ENCODE data around the gene C5.
"Not testable (repeated sequence)": the region's sequence is repeated elsewhere in the genome, so short reads cannot be mapped to it uniquely, and the experiment has no call there.

C5 gene

DNA sequence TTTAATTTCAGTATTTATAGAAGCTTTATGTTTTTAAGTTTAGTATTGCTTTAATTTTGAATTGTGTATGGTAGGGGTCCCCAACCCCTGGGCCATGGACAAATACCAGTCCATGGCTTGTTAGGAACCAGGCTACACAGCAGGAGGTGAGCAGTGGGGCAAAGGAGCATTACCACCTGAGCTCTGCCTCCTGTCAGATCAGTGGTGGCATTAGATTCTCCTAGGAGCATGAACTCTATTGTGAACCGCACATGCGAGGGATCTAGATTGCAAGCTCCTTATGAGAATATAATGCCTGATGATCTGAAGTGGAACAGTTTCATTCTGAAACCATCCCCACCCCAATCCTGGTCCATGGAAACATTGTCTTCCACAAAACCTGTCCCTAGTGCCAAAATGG, 1.9 kb downstream of the C5 start:
- no peak for DNase-seq (ENCODE audit: low read depth)

DNA sequence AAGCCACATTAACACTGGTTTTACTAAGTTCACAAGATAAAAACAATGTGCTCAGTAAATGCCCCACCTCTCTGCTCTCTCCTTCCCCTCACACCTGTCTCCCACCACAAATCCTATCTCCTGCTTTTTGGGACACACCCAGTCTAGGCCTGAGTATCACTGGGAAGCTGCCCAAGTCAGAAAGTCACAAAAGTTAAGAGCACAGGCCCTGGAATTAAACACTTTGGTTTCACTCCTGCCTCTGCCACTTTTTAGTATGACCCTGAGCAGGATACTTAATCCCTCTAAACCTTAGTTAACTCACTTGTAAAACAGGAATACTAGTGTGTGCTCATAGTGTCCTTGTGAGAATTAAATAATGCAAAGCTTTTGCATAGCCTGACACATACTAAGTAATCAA, 11.3 kb downstream of the C5 start:
- no peak for DNase-seq (ENCODE audit: low read depth)

DNA sequence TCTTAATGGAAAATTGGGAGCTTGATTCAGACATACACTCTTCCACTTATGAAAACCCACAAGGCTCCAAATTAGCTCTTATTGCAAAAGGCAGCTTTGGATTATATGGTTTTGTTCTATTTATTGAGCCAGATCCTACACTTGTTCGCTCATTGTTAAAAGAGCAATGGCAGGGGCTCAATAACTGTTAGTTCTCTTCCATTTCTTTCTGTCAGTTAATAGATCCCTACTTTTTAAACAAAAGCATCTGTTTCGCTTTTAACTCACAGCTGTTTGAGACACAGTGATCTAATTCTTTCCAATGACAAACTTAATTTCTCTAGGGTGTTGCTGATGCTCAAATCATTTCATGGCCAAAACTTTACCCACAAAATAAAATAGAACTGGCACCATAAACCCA, 11.7 kb downstream of the C5 start:
- no peak for DNase-seq (ENCODE audit: low read depth)

DNA sequence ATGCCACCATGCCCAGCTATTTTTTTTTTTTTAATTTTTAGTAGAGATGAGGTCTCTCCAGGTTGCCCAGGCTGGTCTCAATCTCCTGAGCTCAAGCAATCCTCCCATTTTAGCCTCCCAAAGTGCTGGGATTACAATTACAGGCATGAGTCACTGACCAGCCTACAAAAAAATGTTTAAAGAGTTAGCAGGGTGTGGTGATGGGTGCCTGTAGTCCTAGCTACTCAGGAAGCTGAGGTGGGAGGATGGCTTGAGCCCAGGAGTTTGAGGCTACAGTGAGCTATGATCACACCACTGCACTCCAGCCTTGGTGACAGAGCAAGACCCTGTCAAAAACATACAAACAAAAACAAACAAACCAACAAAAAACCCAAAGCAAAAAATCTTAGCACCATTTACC, 14.4 kb downstream of the C5 start:
- not testable (repeated sequence) for DNase-seq (ENCODE audit: low read depth)

DNA sequence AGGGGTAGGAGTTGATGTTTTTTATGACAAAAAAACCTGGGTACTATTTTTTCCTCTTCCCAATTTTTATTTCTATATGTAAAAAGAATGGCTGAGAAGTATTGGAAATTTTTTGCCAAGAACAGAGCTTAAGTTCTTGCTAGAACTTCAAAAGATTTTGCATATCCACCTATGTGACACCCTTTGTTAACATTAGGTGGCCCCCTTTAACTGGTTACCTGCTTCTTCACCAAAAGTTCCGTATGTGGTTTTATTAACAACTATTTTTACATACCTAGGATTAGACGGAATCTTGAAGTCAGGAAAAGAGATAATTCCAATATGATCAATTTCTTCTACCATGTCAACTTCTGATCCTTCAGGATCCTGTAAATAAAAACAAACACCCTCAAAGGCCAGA, 15.5 kb downstream of the C5 start:
- DNase-seq (ENCODE audit: low read depth) = no peak

DNA sequence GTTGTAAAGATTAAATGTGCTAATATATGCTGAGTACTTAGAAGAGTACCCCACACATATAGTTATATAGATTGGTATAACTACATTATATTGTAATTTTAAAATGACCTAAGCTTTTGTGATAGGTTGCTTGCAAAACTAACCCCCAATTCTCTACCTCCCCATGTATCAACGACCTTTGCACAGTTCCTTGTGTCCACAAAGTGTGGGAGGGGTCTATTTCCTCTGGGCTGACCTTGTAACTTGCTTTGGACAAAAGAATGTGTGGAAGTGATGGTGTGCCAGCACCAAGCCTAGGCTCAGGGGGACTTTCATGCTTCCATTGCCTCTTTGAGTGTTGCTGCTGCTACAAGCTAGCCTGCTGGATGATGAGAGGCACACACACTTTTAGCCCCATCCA, 20.6 kb downstream of the C5 start:
- no peak for DNase-seq (ENCODE audit: low read depth)

DNA sequence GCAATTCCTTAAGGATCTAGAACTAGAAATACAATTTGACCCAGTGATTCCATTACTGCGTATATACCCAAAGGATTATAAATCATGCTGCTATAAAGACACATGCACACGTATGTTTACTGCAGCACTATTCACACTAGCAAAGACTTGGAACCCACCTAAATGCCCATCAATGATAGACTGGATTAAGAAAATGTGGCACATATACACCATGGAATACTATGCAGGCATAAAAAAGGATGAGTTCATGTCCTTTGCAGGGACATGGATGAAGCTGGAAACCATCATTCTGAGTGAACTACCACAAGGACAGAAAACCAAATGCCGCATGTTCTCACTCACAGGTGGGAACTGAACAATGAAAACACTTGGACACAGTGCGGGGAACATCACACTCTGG, 21.8 kb downstream of the C5 start:
- DNase-seq (ENCODE audit: low read depth) = not testable (repeated sequence)

DNA sequence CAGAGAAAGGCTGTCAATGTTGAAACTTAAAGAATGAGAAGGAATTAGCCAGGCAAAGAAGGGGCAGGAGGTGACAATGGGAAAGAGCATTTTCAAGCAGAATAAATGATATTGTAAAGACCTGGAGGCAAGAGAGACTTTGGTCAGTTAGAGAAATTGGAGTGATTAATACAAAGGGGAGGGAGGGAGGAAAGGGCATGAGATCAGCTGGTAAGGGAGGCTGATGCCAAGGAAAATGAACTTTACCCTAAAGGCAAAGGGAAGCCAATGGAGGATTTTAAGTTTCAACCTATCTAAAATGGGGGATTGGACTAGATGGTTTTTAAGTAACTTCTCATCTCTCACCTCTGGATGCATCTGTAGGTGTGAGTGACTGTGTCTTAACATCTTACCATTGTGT, 23.3 kb downstream of the C5 start:
- no peak for DNase-seq (ENCODE audit: low read depth)

DNA sequence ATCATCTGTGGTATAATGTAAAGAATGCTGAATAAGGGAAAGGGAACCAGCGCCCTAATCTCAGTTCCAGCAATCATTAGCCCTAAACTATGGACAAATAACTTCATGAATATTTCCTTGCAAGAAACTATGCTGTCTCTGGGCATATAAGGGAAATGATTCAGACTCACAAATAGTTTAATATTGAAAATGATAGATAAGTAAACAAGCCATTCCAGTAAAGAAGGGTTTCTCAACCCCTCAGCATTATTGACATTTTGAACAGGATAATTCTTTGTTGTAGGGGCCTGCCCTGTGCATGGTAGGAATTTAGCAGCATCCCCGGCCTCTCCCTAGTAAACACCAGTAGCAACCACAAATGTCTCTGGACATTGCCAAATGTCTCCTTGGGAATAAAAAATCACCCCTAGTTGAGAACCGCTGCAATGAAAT, 23.8 kb downstream of the C5 start:
- no peak for DNase-seq (ENCODE audit: low read depth)

DNA sequence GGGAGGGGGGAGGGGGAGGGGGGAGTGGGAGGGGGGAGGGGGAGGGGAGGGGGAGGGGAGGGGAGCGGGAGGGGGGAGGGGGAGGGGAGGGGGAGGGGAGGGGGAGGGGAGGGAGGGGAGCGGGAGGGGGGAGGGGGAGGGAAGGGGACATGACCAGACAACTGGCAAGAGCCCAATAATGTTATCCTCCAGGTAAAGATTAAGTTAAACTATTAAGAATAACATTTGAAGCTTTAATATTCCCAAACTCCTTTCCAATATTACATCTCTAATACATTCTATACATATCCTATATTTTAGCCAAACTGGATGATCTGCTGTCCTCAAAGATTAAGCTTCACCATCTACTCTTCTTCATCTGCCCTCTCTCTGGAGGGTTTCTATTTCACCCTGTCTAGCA, 25.8 kb downstream of the C5 start:
- no peak for DNase-seq (ENCODE audit: low read depth)

DNA sequence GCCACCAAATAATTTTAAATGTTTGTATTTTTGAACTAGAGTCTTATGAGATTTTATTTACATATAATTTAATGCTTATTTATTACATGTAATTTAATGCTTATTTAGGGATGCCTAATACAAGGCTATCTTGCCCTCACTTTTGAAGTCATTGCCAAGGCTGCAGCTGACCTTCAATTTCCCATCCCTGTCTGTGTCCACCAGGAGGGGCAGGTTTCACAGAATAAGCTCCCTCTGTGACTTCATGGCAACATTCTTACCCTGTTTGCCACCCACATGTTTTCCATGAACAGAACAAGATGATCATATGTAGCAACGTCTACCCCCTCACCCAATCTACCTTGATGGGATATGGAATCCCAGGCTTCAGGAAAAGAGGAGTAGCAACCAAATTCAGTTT, 27.0 kb downstream of the C5 start:
- no peak for DNase-seq (ENCODE audit: low read depth)

DNA sequence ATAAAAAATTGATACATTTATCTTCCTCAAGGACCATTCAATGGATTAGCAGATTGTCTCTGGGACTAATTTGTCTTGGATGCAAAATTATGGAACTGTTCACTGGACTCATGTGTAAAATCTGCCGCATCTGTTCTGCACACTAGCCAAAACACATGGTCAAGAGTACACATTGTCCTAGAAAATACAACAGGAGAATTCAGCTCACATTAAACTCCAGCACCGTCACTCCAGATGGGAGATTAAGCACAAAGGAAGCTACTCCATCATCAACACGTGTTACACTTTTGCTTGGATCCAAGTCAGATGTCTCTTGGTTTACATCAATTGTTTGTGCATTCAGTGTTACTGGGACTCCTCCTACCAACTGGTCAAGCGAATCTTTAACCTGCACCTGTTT, 28.8 kb downstream of the C5 start:
- no peak for DNase-seq (ENCODE audit: low read depth)

DNA sequence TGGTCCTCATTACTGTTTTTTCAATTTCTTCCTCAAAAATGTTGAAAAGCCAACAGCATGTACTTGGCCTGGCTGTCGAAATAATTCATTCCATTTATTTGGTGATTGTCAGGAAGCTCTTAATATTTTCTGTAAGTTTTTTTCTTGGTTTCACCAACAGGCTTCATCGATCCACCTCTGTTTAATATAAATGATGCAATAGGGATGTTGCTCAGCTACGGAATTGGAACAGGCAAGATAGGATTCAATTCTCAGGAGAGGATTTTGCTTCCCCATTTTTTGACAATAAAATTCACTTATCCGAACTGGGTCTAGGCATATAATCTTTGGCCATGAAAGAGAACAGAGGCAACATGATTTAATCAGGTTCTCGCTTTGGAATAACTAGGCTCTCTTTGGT, 30.8 kb downstream of the C5 start:
- DNase-seq (ENCODE audit: low read depth) = no peak

DNA sequence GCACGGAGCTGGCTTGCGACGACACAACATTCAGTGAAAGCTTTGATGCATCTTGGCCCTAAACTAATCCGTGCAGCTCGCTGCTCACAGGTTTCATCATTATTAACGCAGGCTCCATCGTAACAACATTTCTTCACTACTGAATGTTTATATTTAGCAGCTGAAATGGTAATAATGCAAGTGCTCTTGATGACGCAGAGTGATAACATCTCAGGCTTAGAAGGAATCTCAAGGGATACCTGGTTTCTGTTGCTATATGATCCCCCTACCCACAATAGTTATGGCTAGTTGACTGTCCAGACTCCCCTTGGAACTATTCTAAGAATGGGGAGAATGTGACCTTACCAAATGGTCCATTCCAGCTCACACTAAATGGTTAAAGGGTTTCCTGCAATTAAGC, 36.2 kb downstream of the C5 start:
- no peak for DNase-seq (ENCODE audit: low read depth)

DNA sequence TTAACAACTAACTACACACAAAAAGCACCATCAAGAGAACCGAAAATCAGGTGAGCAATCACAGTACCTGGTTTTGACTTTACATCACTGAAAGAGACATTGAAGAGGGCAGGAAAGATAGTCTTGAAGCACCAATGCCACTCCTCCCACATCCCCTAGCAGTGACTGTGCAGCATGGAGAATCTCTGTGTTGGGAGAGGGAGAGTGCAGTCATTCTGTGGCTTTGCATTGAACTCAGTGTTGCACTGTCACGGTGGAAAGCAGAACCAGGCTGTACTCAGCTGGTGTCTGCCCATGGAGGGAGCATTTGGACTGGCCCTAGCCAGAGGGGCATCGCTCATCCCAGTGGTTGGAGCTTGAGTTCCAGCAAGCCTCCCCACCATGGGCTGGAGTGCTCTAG, 40.4 kb downstream of the C5 start:
- DNase-seq (ENCODE audit: low read depth) = no peak

DNA sequence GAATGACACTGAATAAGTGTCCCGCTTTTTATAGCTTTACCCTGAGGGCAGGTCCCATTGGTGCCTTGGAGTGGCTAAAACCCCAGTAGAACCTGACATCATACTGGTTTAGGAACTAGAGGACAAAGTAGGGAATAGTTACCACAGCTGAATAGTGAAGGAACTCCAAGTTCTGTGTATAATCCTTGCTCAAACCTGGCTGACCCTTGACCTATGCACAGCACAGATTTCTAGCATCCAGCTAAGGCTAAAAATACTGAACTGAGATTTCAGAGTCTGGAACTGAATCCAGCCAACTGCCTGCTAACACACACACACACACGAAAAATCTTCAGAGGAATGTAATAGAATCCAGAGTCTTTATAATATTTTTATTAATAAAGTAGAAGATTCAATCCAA, 50.8 kb downstream of the C5 start:
- no peak for DNase-seq (ENCODE audit: low read depth)

DNA sequence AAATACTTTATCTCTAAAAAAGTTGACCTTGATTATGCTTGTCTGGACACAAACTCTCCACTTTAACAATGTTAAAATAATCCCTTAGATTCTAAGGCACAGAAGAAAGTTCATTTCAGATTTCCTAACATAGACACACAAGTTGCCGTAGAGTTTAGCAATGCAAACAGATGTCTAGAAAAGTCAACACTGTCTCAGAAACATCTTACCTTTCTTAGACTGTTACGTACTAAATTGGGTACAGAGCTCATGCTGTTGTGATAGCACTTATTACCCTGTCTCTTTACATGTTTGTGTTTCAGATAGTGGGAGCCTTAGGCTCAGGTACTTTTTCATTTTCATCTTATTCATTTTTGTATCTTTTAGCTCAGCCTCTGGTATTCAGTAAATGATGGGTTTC, 52.0 kb downstream of the C5 start:
- no peak for DNase-seq (ENCODE audit: low read depth)

DNA sequence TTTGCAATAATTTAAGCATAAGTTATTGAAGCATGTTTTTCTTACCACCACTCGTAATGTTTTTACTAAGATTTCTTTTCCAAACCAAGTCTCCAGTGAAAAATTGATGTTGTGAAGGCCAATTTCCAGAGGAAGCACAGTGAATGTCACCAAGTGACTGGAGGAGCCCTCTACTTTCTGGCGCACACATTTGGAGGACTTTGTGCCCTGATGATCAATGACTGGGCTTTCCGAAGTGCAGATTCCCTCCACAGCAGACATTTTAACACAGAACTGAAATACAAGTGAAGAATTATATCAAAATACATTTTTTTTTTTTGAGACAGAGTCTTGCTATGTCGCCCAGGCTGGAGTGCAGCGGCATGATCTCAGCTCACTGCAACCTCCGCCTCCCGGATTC, 52.6 kb downstream of the C5 start:
- DNase-seq (ENCODE audit: low read depth) = no peak

DNA sequence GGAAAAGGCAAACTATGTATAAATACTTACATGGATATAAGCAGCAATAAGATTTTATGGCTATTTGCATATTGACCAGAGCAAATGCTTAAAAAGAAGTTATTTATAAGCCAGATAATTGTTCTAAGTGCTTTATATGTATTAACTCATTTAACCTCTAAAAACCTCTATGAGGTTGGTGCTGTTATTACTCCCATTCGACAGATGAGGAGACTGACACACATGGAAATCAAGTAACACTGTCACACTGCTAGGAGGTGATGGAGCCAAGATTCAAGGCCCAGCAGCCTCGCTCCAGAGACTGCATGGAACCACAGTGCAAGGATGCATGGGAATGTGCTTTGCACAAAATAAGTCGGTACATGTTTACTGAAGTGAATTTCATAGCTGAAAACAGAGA, 53.7 kb downstream of the C5 start:
- no peak for DNase-seq (ENCODE audit: low read depth)

DNA sequence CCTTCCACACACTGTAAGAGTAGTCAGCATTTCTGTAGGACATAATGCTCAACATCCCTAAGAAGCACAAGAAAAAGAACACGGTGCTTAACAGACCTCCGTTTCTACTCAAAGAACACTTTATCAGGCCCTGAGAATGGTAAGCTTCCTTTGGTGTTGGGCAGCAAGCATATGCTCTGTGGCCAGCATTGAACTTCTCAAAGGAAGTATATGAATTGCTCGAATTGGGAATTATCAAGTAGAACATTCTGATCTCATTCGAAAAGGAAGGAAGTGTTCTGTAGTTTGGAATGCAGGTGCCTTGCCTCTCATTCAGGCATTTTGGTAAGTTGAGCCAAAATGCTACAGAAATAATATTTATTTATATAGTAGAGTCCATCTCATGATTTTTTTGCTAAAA, 61.0 kb downstream of the C5 start:
- DNase-seq (ENCODE audit: low read depth) = no peak

DNA sequence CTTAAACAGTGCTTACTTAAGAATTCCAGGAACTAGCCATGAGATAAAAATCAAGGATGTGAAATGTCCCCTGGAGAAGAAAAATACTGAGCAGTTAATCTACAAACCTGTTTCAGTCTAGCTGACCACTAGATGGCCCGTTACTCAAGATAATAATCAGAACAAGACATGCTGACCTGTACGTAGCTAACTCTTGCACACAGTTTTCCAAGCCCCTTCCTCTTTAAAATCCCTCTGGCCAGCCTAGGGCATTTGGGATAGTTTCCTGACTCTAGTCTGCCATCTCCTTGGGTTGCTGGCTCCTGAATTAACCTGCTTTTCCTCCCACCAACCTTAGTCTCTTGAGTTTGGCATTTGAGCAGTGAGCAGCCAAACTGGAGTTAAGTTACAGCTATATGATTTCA, 64.3 kb downstream of the C5 start:
- peak; percentile 30 for DNase-seq (ENCODE audit: low read depth)

DNA sequence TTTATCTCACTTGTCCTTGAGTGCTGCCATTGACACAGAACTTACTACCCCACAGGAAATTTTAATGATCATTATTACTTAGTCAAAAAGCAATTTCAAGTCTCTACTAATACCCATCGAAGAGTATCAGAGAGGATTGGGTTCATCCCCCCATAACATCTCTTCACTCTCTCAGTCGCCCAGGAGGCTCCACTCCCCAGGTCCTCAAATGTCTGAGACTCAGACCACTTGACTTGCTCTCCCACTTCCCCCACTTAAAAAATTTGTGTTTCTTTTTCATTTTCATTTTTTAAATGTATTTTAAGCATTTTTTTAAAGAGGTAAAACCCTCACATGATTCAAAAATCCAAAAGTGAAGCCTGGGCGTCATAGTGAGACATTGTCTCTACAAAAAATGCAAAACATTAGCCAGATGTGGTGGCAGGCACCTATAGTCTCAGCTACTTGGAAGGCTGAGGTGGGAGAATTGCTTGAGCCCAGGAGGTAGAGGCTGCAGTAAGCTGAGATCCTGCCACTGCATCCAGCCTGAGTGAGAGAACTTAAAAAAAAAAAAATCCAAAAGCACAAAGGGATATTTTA, 66.7 kb downstream of the C5 start:
- DNase-seq (ENCODE audit: low read depth) = no peak

DNA sequence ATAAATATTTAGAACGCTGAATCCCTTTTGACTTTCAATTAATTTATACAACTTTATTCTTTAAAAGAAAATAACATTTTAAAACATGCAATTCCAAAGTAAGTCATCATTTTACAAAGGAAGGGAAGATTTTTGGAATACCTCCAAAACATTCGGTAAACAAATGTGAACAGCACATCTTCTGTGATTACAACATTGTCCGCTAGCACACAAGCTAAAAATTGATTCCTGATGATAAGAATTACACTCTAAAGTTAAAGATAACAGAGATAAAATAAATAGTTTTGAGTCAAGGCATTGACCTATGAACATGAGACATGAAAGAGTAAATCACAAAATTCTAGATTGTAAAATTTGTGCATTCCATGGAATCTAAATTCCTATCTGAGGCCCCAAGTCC, 67.2 kb downstream of the C5 start:
- no peak for DNase-seq (ENCODE audit: low read depth)

DNA sequence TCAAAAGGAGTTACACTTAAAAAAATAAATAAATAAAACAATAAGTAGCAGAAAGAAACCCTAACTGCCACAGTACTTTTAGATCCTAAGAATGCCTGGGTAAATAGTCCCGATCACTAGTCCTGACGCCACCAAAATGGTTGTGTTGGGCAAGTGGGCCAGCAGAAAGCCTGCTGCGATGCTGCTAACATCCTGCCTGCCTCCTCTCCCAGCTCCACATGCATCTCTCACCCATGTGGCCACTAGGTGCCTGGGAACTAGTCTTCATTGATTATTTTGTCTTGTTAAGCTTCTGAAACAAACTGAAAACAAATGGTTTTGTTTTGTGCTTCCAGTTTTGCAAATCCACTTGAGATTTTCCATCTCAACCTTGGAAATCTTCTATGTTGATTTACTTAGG, 69.1 kb downstream of the C5 start:
- no peak for DNase-seq (ENCODE audit: low read depth)

DNA sequence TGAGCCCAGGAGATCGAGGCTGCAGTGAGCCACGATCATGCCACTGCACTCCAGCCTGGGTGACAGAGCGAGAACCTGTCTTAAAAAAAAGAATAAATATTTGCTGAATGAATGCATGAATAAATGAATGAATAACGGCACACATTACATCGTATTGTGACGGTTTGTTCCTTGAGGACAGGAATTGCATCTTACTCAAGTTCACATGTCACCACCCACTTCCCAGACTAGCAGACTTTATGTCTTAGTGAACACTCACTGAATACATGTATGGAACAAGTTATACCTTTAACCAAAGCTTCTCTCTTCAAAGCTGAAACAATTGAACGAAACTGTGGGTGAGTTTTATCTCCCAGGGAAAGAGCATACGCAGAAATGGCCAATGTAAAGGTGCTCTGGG, 70.3 kb downstream of the C5 start:
- no peak for DNase-seq (ENCODE audit: low read depth)
